ENCODE data around the gene ALK.

ALK gene

DNA sequence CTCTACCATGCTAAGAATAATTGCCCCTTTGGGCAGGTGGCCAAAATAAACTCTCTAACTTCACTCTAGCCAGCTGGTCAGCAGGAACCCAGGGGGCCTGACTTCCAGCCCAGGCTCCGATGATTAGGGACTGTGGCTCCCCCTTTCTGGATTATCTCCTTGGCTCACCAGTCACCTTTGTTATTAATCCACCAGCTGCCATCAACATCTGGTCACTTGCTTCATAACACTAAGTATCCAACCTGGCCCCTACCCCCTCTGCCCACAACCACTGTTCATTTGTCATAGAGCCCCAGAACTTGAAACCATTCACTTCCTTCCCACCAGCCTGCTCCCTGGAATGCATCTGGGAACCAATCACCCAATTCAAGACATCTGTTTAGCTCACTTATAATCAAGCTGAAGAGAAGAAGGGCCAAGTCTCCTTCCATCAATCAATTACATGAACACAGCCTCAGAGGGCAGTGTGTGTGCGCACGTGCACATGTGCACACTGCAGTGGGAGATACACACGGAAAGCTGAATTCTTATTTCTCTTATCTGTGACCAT lies 215.1 kb downstream of the ALK start:
- no peak for DNase-seq

DNA sequence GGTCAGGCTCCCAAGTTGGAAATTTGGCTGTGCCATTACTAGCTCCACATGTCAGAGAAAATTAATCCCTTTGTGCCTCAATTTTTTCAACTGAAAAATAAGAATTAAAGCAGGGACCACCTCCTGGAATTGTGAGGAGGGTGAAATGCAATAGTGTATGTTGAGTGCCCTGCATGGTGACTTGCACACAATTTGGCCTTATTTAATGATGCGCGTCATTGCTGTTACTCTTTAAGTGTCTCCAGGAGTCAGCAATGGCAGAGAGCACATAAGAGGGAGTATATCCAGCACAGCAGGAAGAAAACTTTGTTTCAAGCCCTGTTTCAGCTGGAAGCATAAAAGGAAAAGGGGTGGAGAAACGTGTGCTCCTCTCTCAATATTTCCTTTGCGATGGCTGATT lies 215.8 kb downstream of the ALK start:
- no peak for DNase-seq

DNA sequence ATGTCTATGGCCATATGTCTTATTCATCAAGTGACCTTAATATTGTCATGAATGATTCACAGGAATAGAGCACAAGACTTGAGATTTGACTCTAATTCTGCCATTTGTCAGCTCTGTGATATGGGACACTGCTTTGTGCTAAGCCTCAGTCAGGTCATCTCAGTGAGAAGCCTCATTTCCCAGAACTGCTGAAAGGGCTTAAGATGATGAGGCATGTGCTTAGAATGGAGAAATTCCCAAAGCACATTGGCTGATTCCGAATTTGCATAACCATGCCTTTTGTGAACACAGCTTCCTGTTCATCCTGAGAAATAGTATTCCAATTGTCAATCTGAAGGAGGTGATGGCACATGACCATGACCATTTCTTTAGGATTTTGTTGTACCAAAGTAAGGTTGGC lies 218.1 kb downstream of the ALK start:
- DNase-seq, result no peak

DNA sequence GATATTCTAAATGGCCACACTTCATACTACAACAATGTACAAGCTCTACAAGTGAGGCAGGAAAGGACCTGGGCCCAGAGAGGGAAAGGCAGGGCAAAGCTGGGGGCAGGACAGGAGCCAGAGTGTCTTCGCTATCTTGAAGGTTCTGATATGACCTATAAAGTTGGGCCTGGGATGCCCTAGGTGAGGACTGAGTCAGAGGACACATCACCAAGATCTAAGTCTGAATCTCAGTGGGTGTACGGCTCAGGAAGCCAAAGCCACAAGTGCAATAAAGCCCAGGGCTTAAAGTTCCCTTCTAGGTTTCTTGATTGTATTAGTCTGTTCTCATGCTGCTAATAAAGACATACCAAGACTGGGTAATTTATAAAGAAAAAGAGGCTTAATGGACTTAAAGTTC lies 219.1 kb downstream of the ALK start:
- no peak for DNase-seq

DNA sequence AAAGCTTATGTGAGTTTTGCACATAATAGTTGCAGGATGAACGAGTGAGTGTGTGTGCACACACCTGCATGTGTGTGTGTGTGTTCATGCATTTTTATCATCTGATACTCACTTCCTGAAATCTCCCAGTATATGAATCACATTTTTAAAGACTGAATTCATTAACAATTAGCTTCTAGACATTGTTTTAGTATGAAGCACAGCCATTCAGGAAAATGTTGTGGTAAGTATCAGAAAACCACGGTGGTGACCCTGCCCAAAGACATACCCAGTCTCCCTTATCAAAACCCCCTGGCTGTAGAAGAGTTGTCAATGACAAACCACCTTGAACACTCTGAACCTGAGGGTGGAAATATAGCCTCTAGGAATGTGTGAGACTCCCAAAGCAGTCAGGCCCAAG lies 220.8 kb downstream of the ALK start:
- peak; percentile 22 for DNase-seq

DNA sequence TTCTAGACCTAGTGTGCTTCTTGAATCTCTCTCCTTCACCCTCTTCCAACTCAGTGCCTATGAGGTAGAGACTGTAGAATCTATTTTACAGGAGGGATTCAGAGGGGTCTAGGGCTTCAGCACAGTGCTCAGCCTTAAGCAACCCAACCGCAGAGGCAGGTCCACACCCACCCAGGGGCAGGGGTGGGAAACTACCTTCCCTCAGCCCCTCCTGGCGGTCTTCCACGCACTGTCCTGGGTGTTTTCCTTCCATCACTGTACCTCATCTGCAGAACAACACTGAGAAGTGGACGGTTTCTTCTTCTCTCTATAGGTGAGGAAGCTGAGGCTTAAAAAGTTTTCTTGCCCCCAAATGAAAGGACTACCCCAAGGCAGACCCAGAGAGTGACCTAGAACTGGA lies 222.3 kb downstream of the ALK start:
- DNase-seq, result no peak

DNA sequence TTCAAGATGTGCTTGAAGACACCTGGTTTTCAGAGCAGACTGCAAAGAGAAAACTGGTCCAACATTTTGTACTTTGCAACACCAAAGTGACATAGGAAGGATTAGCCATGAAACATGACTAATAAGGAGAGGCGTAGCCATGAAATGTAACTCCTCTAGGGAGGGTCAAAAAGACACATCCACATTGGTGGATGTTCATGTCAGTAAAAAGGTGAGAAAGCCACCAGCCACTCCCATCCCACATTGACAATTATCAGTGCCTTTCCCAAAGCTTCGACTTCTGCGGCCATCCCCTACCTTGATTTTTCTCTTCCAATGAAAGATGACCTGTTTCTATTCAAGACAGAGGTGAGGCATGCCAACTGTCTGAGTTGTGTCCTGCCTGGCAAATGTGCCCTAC lies 223.2 kb downstream of the ALK start:
- no peak for DNase-seq

DNA sequence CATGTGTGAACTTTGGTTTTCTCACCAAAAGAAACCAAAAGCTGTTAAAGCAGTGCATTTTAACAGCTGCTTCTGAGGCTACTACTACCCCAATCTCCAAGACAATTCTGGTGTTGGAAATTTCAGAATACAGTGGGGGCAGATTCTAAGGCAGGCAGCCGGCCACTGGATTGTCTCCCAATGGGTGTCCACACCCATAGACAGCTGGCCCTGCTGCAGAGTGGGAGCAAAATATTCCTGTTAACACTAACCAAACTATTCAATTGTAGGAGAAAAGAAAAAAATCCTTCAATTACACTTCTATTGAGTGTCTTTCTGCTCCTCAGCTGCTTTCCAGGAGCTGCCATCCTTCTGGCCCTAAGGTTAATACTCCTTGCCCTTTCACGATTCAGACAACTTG lies 223.7 kb downstream of the ALK start:
- no peak for DNase-seq

DNA sequence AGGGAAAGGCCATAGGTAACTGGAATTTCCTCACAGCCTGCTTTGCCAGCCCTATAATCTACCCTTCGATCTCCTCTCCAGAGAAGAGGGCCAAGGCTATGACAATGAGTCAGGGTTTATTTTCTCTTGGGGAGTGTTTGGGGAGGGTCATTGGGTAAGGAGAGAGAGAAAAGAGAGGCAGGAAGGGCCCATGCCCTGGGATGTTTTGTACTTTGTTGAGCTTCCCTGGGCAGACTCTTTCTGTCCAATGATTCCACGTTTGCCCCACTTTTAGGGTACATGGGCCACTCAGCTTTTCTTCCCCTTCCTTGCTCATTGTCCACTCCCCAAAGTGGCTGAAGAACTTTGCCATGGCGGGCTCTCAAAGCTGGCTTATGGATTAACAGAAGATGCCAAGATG lies 224.2 kb downstream of the ALK start:
- no peak for DNase-seq

DNA sequence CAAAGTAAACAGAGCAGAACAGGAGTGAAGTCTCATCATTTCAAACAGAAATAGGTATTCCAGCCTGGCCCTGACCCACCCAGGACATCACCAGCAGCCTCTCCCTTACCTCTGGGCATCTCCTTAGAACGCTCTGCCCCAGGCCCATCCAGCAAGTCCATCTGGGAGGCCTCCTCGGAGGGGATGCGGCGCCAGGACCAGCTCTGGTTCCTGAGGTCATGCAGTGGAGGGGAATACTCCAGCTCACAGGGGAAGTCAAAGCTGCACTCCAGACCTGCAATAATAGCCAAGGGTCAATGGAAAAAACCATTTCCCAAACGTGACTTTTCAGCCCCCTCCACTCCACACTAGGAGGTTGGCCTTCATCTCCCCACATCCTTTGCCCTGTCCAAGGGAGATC lies 226.6 kb downstream of the ALK start:
- no peak for DNase-seq

DNA sequence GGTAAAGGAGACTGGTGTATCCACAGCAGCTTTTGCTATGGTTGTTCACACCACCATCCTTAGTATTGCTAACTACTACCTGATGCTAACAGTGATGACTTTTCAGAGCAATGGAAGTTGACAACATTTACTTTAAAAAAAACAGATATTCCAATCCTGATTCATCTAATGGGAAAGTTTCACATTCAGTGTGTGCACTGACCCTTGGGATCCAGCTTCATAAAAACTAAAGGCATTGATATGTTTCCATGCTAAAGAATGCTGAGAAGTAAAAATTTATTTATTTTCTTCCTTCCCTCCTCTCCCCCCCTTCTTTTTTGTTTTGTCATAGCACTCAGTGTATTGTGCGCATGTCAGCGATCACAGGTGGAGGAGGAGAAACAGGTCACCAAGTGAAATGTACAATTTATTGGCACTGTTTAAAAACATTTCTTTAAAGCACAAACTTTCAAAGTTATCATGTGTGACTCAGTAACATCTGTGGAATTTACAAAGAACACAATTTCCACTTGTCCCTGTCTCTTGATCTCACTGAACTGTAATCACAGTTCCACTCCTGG lies 229.9 kb downstream of the ALK start:
- DNase-seq, result no peak

DNA sequence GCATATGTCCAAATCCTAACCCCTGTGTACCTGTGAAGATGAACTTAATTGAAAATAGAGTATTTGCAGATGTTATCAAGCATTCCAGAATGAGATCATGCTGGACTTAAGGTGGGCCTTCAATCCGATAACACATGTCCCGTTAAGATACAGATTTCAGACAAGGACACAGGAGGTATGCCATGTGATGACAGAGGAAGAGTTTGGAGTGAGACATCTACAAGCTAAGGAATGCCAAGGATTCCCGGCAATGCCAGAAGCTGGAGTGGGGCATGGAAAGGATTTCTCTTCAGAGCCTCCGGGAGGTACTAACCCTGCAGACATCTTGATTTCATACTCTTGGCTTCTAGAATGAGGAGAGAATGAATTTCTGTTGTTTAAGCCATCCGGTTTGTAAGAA lies 231.7 kb downstream of the ALK start:
- DNase-seq, result no peak

DNA sequence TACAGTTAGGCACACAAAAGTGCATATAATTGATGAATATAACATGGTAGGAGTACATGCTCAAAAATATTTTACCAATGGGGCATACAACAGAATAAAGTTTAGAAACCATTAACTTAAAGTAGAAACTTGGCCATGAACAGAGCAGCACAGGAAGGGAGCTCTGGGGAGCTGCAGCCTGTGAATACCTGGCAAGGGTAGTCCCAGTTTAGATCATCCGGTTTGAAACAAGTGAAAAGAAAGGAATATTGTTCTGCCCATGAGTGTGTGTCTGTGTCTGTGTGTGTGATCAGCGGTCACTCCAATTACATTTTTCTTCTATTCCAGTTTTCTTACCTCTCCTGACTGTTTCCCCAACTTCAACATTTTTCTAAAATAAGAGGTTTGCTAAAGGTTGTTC lies 233.0 kb downstream of the ALK start:
- DNase-seq, result no peak

DNA sequence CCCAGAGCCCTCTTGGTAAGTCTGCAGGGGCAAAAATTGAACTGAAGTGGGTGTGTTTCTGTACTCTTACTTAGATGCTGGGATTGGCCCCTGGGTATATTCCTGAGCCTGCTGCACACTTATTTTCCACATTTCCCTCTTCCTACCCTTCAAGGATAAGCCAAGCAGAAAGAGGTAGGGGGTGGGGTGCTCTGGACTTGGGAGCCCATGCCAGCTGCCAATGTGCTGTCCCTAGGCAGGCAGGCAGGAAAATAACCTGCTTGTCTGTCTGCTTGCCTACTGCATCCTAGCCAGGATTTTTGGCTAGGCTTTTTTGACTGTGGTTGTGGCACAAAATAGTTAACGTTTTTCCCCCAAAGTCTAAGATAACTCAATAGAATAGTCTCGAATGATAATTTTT lies 234.3 kb downstream of the ALK start:
- DNase-seq, result no peak

DNA sequence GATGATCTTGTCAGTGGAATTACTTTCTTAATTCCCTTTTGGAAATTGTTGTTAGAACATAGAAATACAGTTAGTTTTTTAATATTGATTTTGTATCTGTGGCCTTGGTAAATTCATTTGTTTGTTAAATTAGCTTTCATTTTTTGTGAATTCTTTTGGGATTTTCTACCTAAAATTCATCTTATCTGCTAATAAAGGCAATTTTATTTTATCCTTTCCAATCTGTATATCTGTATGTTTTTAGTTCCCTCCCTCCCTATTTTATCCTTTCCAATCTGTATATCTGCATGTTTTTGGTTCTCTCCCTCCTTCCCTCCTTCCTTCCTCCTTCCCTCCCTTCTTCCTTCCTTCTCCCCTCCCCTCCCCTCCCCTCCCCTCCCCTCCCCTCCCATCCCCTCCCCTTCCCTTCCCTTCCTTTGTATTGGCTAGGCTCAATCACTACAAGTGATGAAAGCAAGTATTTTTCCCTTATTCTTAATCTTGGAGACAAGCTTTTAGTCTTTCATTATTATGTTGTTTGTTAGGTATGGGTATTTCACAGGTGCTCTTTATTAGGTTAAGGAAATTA lies 244.4 kb downstream of the ALK start:
- DNase-seq, result no peak

DNA sequence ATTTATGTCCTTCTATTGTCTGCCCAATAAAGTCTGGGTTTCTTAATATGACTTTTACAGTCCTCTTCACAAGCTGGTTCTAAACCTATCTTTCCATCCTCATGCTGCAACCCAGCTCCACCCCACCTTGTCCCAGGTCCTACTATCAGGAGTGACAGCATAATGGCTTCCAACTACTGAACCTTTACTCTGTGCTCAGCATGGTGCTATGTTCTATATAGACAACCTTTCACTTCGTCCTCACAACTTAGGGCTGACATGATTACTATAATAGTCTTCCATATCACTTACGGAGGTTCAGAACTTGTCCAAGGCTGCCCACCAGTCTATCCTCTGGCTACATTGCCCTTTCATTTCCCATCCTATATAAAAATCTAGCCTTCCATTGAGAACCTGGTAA lies 256.8 kb downstream of the ALK start:
- DNase-seq, result no peak

DNA sequence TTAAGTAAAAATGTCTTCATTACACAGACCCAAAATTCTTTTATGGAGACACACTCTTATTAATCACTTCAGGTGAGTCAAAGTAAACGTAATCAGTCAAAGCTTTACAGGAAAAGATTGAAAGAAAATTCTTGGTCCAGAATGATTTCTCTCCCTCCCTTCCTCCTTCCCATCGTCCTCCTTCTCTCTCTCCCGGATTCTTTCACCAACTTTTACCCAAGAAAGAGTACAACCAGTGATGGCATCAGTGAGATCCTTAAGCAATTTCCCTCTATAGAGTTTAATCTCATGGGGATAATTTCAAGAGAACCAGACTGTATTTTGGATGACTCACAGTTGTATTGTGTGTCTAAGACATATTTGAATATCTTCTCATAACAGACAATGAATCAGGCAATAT lies 258.1 kb downstream of the ALK start:
- no peak for DNase-seq

DNA sequence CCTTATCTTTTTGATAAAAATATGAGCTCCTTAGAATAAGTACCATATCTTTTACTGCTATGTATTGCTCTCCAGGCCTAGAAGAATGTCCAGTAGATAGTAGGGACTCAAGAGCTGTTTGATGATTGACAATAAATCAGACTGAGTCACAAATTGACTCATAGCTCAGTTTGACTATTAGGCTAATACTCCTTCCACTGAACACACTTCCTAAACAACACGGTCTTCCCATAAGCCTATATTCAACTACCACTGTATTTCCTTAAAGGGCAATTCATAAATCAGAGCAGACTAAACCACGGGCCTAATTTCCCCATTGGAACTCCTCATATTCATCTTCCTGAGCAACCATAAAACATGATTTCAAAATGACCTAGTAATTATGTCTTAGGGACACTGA lies 258.5 kb downstream of the ALK start:
- peak; percentile 3 for DNase-seq

DNA sequence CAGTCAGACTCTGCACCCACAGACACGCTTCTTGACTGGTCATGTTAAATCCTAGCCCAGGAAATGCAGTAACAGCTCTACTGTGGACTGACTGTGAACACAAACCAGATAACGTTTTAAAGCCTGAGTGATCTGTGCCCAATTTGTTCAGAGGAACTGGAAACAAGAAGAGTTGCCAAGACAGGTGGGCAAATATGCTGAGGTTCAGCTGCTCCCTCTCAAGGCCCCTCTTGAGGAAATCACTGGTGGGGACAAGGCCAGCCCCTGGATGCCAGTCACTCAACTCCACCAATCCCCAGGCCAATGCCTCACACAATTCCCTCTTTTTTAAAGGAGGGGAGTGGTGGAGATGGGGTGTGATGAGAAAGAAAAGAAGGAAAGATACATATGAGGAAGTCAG lies 261.2 kb downstream of the ALK start:
- DNase-seq, result no peak

DNA sequence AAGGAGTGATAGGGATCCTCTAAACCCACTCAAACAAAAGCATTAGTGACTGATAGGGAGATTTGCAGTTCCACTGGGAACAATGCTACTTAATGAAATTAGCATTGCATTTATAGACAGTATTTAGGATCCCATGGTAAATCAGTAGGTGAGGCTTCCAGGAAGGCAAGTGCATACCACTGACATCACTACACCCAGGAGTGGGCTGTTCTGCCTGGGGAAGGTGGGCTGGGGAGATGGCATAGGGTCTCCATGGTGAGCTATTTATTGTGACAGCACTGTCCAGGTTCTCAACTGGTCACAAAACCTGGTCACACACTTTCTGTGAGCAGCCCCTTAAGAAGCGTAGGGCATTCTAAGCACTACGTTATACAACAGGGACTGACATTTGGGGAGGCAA lies 262.2 kb downstream of the ALK start:
- DNase-seq, result no peak

DNA sequence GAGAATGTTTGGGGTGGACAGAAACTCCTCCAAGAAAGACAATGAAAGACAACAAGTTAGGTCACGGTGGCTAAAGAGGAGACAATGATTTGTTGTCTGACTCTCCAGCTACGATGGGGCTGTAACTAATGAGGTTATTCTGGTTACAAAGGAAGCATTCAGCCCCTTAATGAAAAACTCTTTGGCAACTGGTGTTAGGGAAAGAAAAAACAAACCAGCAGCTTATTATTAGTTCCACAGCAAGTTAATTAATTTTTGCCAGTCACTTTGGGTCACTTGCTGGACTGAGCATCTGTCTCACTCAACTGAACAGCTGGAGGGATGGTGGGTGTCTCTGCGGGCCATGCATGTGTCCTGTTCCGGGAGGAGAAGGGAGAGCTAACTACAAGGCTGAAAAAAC lies 263.7 kb downstream of the ALK start:
- DNase-seq, result no peak

DNA sequence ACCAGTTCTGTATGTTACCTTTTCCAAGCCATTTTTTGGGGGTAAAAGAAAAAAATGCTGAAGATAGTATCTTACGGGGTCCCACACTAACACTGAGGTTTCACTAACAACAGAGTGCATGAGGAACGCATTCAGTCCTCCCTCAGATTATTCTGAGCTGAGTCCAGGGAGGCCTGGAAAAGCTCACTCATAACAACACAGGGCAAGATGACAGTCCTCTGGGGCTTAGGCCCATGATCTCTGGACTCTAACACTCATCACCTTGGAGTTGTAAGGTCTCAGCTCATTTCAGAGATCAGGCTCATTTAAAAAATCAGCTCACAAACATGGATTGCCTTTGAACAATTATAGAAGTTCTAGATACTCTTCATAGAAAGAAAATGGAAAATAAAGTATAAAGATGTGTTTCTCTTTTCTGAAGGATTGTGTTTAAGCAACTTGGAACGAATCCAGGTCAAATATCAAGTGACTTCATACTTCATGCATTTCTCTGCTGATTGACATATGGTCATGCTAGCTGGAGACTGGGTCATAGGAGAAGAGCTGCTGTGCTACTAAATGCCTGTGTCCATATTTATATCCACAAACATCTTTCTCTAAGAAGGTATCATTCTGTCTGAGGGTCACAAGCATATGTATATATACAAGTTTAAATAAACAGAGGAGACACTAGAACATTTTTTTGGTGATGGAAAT lies 265.8 kb downstream of the ALK start:
- no peak for DNase-seq

DNA sequence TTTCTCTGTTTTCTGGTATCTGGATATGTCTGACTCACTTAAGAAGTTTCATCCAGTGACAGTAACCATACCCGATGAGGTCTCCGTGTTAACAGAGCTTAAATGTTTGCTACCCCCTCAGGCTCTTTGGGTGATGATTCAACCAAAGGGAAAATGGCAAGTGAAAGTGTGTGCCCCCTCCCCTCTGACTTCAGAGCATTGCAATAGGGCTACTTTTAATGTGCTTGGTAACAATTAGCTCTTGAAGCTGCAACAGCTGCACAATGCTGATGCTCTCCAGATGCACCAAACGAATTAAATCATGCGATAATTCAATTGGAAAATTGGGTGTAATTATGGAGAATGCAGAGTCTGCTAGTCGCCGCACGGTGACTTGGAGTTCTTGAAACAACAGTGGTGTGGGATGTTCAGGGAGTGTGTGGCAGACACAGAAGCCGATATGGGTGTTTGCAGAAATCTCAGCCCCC lies 270.7 kb downstream of the ALK start:
- DNase-seq, result no peak

DNA sequence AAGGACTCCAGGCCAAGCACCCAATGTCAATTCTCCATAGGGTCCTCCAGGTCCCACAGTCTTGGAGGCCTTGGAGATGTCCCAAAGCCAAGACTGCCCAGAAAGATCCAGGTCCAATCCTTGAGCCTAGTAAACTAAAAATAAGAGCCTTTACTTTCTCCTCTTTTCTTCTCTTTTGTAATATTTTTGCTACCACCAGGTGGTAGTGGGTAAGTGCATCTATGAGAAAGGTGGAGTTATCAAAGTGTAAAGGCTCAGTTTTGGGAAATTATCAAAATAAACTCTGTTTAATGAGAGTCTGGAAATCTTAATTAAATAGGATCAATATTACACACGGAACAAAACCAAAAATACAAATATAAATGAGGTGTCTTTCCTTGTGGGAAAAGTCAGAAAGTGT lies 276.4 kb downstream of the ALK start:
- DNase-seq, result no peak

DNA sequence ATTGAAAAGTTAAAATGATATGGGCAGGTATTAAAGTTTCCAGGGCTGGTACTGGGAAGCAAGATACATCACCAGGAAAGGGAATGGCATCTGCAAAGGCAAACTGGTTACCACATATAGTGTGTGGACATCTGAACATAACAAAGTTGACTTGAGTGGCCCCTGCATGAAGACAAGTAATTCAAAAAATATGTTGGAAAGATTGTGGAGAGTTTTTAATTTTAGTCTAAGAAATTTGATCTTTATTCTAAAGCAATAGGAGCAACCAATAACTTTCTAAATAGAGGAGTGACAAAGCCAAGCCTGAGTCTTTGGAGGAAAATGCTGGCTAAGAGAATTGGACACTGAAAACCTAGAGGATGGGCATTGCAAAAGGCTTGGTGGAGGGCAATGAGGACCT lies 278.2 kb downstream of the ALK start:
- no peak for DNase-seq
